Measurements from ENCODE around the gene AVL9. TPM values are rescaled to one million over a fixed set of nuclear protein-coding genes. Genes with fewer than 3 reads are reported as not detected.
A peak's percentile ranks its signal among the peaks of the same experiment; 100 is the strongest.
"Not testable (repeated sequence)": the region's sequence is repeated elsewhere in the genome, so short reads cannot be mapped to it uniquely, and the experiment has no call there.

The AVL9 gene
- total RNA-seq, 8 experiments from 2014 or later: 21.3 to 38.4 (median 32.9) TPM

- ATAC-seq (replicated peaks in 6 of 8); in situ Hi-C loops (cut with MboI; ENCODE audit: low pct_unique_long_range_greater_than_20kb in 2 of 9, low sequenced_read_pairs in 9 of 9, unreplicated experiment in 9 of 9); H3K4me3 ChIP-seq; H3K27ac ChIP-seq: not testable (repeated sequence)
- WGBS, 10 experiments: 86 to 100% (median 100%) methylated on average over 1 of the region's 1 CpG
- peaks cover 16 to 21% of the 10 kb centered on the region in 2 donors for H3K4me1 ChIP-seq (replicated peaks in 1 of 2)
These were observed 4.9 kb downstream of the AVL9 start for GRCh38 chr7:32500216-32500615.

GRCh38 chr7:32500922-32501341, 5.6 kb downstream of the AVL9 start:
- peak in 6 of 8 experiments; percentile 28 to 51 (median 36) for ATAC-seq (replicated peaks in 6 of 8)
- Histone ChIP-seq H3K4me1 (replicated peaks in 1 of 2) (peaks cover 16 to 21% of the 10 kb centered on the region in 2 donors), H3K27ac (peak overlapping the region in 1 of 2 donors; percentile 12), H3K4me3 (no peak overlapping the region)
- WGBS, 10 experiments: 0 to 67% (median 33%) methylated on average over 1 of the region's 1 CpG; no CpG with 5 or more reads in 6 of the 10 experiments
- in situ Hi-C loops (cut with MboI; ENCODE audit: low pct_unique_long_range_greater_than_20kb in 2 of 9, low sequenced_read_pairs in 9 of 9, unreplicated experiment in 9 of 9): no loop called here

- in situ Hi-C loops (cut with MboI; ENCODE audit: low pct_unique_long_range_greater_than_20kb in 2 of 9, low sequenced_read_pairs in 9 of 9, unreplicated experiment in 9 of 9): no loop called here
- peak in 7 of 8 experiments; percentile 32 to 74 (median 40) for ATAC-seq (replicated peaks in 6 of 8)
- H3K4me3 ChIP-seq: no peak overlapping the region
- H3K27ac ChIP-seq: no peak overlapping the region
- WGBS, 10 experiments: 0 to 63% (median 38%) methylated on average over 1 of the region's 1 CpG; no CpG with 5 or more reads in 2 of the 10 experiments
- H3K4me1 ChIP-seq (replicated peaks in 1 of 2): peaks cover 16 to 20% of the 10 kb centered on the region in 2 donors
These were observed 6.2 kb downstream of the AVL9 start for GRCh38 chr7:32501522-32501921.

DNA sequence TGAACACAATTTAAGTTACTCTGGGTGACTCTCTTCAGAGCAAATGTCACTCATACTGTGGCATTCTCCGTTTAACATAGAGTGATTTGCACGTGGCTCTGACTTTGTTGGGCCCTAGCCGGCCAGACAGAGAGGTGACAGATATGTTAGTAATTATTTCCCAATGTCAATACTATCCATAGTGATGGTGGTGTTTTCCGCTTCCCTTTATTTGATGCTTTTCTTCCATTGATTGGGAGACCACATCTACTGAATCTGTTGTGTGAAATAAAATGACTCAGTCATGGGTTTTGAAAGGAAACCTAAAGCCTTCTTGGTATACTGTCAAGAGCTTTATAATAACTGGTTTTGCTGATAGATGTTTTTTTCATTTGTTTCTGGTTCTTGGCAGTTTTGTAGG, 7.4 kb downstream of the AVL9 start:
- H3K4me3 ChIP-seq: no peak overlapping the region
- no peak overlapping the region for H3K27ac ChIP-seq
- WGBS, 10 experiments: 48 to 100% (median 62%) methylated on average over 1 to 4 of the region's 4 CpGs; no CpG with 5 or more reads in 1 of the 10 experiments
- peak in 1 of 8 experiments; percentile 17 for ATAC-seq (replicated peaks in 6 of 8)
- peaks cover 12 to 13% of the 10 kb centered on the region in 2 donors for H3K4me1 ChIP-seq (replicated peaks in 1 of 2)
- in situ Hi-C loops (cut with MboI; ENCODE audit: low pct_unique_long_range_greater_than_20kb in 2 of 9, low sequenced_read_pairs in 9 of 9, unreplicated experiment in 9 of 9): no loop called here

DNA sequence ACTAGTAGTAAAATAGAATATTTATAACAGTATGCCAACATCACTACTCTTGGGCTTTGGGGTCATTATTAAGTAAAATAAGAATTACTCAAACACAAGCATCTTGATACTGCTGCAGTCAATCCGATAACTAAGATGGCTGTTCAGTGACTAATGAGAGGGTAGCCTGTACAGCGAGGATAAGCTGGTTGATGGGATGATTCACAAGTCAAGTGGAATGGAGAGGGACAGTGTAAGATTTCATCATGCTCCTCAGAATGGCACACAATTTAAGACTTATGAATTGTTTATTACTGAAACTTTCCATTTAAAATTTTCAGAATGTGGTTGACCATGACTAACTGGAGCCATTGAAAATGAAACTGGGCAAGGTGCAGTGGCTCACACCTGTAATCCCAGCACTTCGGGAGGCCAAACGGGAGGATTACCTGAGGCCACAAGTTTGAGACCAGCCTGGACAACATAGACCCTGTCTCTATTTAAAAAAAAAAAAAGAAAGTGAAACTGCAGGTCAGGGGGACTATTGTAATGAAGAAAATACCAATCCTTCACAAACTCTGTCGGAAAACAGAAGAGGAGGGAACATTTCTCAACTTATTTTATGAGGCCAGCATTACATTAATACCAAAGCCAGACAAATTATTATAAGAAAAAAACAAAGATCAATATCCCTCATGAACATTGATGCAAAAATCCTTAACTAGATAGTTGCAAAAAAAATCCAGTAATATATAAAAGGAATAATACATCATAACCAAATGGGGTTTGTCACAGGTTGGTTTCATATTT, 11.2 kb downstream of the AVL9 start:
- 67 to 100% (median 92%) methylated on average over 1 to 5 of the region's 5 CpGs for WGBS, 10 experiments
- ATAC-seq (replicated peaks in 6 of 8): peak in 7 of 8 experiments; percentile 72 to 100 (median 93)
- peaks cover 7 to 13% of the 10 kb centered on the region in 2 donors for H3K4me1 ChIP-seq (replicated peaks in 1 of 2)
- H3K4me3 ChIP-seq: no peak overlapping the region
- in situ Hi-C loops (cut with MboI; ENCODE audit: low pct_unique_long_range_greater_than_20kb in 2 of 9, low sequenced_read_pairs in 9 of 9, unreplicated experiment in 9 of 9): no loop called here
- peak overlapping the region in 1 of 2 donors; percentile 20 for H3K27ac ChIP-seq

GRCh38 chr7:32507414-32507813, 12.1 kb downstream of the AVL9 start:
- Histone ChIP-seq H3K4me1 (replicated peaks in 1 of 2) (peaks cover 2 to 6% of the 10 kb centered on the region in 2 donors), H3K4me3 (no peak overlapping the region), H3K27ac (no peak overlapping the region)
- peak in 3 of 8 experiments; percentile 21 to 80 (median 77) for ATAC-seq (replicated peaks in 6 of 8)
- in situ Hi-C loops (cut with MboI; ENCODE audit: low pct_unique_long_range_greater_than_20kb in 2 of 9, low sequenced_read_pairs in 9 of 9, unreplicated experiment in 9 of 9): no loop called here
- WGBS, 10 experiments: 23 to 97% (median 75%) methylated on average over 1 to 6 of the region's 6 CpGs; no CpG with 5 or more reads in 2 of the 10 experiments

- Histone ChIP-seq H3K4me1 (replicated peaks in 1 of 2) (no peaks in the 10 kb centered on the region), H3K27ac (no peak overlapping the region), H3K4me3 (no peak overlapping the region)
- 80 to 100% (median 95%) methylated on average over 1 to 4 of the region's 4 CpGs; no CpG with 5 or more reads in 4 of the 10 experiments for WGBS, 10 experiments
- no peak for ATAC-seq (replicated peaks in 6 of 8)
- in situ Hi-C loops (cut with MboI; ENCODE audit: low pct_unique_long_range_greater_than_20kb in 2 of 9, low sequenced_read_pairs in 9 of 9, unreplicated experiment in 9 of 9): no loop called here
These were observed 16.5 kb downstream of the AVL9 start for GRCh38 chr7:32511791-32512190.

- Histone ChIP-seq H3K4me1 (replicated peaks in 1 of 2) (no peaks in the 10 kb centered on the region), H3K27ac (no peak overlapping the region), H3K4me3 (no peak overlapping the region)
- 88 to 100% (median 100%) methylated on average over 1 of the region's 1 CpG; no CpG with 5 or more reads in 3 of the 10 experiments for WGBS, 10 experiments
- ATAC-seq (replicated peaks in 6 of 8): no peak
- in situ Hi-C loops (cut with MboI; ENCODE audit: low pct_unique_long_range_greater_than_20kb in 2 of 9, low sequenced_read_pairs in 9 of 9, unreplicated experiment in 9 of 9): no loop called here
These were observed 17.9 kb downstream of the AVL9 start for GRCh38 chr7:32513210-32513609.

GRCh38 chr7:32515890-32516550, 20.7 kb downstream of the AVL9 start:
- Histone ChIP-seq H3K4me3 (no peak overlapping the region), H3K4me1 (replicated peaks in 1 of 2) (no peaks in the 10 kb centered on the region), H3K27ac (no peak overlapping the region)
- ATAC-seq (replicated peaks in 6 of 8): no peak
- in situ Hi-C loops (cut with MboI; ENCODE audit: low pct_unique_long_range_greater_than_20kb in 2 of 9, low sequenced_read_pairs in 9 of 9, unreplicated experiment in 9 of 9): no loop called here
- WGBS, 10 experiments: 89 to 100% (median 100%) methylated on average over 1 to 3 of the region's 3 CpGs; no CpG with 5 or more reads in 2 of the 10 experiments

GRCh38 chr7:32516551-32517100, 21.3 kb downstream of the AVL9 start:
- ATAC-seq (replicated peaks in 6 of 8): no peak
- H3K27ac ChIP-seq: no peak overlapping the region
- 67 to 100% (median 95%) methylated on average over 1 to 3 of the region's 3 CpGs; no CpG with 5 or more reads in 2 of the 10 experiments for WGBS, 10 experiments
- H3K4me3 ChIP-seq: no peak overlapping the region
- no peaks in the 10 kb centered on the region for H3K4me1 ChIP-seq (replicated peaks in 1 of 2)
- in situ Hi-C loops (cut with MboI; ENCODE audit: low pct_unique_long_range_greater_than_20kb in 2 of 9, low sequenced_read_pairs in 9 of 9, unreplicated experiment in 9 of 9): no loop called here

- no peak overlapping the region for H3K27ac ChIP-seq
- in situ Hi-C loops (cut with MboI; ENCODE audit: low pct_unique_long_range_greater_than_20kb in 2 of 9, low sequenced_read_pairs in 9 of 9, unreplicated experiment in 9 of 9): no loop called here
- no peaks in the 10 kb centered on the region for H3K4me1 ChIP-seq (replicated peaks in 1 of 2)
- ATAC-seq (replicated peaks in 6 of 8): no peak
- no peak overlapping the region for H3K4me3 ChIP-seq
- 44 to 98% (median 83%) methylated on average over 1 to 2 of the region's 2 CpGs for WGBS, 10 experiments
These were observed 23.3 kb downstream of the AVL9 start for GRCh38 chr7:32518534-32519140.

- no peak for ATAC-seq (replicated peaks in 6 of 8)
- Histone ChIP-seq H3K27ac (no peak overlapping the region), H3K4me3 (no peak overlapping the region), H3K4me1 (replicated peaks in 1 of 2) (no peaks in the 10 kb centered on the region)
- in situ Hi-C loops (cut with MboI; ENCODE audit: low pct_unique_long_range_greater_than_20kb in 2 of 9, low sequenced_read_pairs in 9 of 9, unreplicated experiment in 9 of 9): no loop called here
- WGBS, 10 experiments: 0 to 100% (median 88%) methylated on average over 1 to 2 of the region's 2 CpGs
These were observed 24.5 kb downstream of the AVL9 start for GRCh38 chr7:32519763-32520162.
